GM10266 (cell line): ENCODE results near the gene TNFRSF1B.

Experiments used
- DNase-seq: peaks from one replicate; pipeline ENCODE4 v3.0.0; 2012; ENCODE audit errors: extremely low spot score
- CTCF ChIP-seq: IDR thresholded peaks from 2 replicates; pipeline ENCODE4 v1.5.1; 2012; ENCODE audit warnings: mild to moderate bottlenecking, low read depth; ENCODE audit not compliant: control insufficient read depth, insufficient read depth; ENCODE audit errors: missing control alignments

Gene TNFRSF1B

GRCh38 chr1:12136916-12137610, 29.7 kb upstream of the TNFRSF1B start:
- DNase-seq: no peak

GRCh38 chr1:12138196-12139168, 28.3 kb upstream of the TNFRSF1B start:
- TF ChIP-seq CTCF: no peak
- no peak for DNase-seq

More at GRCh38 chr1:12136916-12137610, 29.7 kb upstream of the TNFRSF1B start:
- TF ChIP-seq CTCF: no peak

GRCh38 chr1:12140016-12140415, 26.8 kb upstream of the TNFRSF1B start:
- TF ChIP-seq CTCF: no peak
- DNase-seq: no peak

- no peak for DNase-seq
- TF ChIP-seq CTCF: no peak
These were observed 26.2 kb upstream of the TNFRSF1B start for GRCh38 chr1:12140515-12141162.

- DNase-seq: no peak
- TF ChIP-seq CTCF: no peak
These were observed 25.5 kb upstream of the TNFRSF1B start for GRCh38 chr1:12141163-12141850.

GRCh38 chr1:12142141-12142823, 24.5 kb upstream of the TNFRSF1B start:
- no peak for TF ChIP-seq CTCF
- no peak for DNase-seq
